NCI-H2227 (cell line): ENCODE data around the gene STARD7.
"Not testable (repeated sequence)": the region's sequence is repeated elsewhere in the genome, so short reads cannot be mapped to it uniquely, and the experiment has no call there.

Experiments used
- DNase-seq: peaks from one replicate; lab custom pipeline; 2025; ENCODE audit not compliant: unreplicated experiment; lab: John Stamatoyannopoulos, UW

The STARD7 gene

DNA sequence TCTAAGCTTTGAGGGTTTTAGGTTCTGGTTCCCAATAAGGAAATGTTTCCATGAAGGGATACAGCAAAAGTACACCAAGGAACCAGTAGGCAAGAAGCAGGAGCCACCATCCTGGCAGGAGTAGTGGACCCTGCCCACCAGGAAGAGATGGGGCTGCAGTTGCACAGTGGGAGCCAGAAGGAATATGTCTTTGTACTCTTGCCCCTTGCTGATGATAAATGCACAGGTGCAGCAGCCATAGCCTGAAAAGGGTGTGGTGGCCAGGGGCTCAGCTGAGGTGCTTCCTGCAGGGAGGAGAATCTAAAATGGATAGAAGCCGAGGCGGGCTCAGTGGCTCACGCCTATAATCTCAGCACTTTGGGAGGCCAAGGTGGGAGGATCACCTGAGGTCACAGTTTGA lies 29.6 kb upstream of the STARD7 start:
- DNase-seq = no peak

GRCh38 chr2:96236882-96237281 lies 28.3 kb upstream of the STARD7 start:
- no peak for DNase-seq

DNA sequence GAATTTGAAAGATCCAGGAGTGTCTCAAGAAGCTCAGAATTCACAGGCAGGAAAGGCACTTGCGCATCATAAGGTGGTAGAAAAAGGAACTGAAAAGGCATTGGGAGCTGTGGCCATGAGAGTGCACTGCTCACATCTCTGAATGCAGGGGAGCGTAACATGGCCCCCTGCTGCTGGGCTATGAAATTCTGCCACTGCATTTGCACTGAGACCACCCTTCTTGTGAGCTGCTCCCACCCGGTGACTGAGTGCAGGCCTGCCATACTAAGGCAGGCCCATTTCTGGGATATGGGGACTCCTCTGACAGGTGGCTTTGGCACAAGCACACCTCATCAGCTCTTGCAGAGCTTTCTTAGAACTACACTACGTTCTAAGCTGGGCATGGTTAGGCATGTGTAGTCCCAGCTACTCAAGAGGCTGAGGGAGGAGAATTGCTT lies 25.3 kb upstream of the STARD7 start:
- no peak for DNase-seq

GRCh38 chr2:96233436-96233835 lies 24.8 kb upstream of the STARD7 start:
- no peak for DNase-seq

DNA sequence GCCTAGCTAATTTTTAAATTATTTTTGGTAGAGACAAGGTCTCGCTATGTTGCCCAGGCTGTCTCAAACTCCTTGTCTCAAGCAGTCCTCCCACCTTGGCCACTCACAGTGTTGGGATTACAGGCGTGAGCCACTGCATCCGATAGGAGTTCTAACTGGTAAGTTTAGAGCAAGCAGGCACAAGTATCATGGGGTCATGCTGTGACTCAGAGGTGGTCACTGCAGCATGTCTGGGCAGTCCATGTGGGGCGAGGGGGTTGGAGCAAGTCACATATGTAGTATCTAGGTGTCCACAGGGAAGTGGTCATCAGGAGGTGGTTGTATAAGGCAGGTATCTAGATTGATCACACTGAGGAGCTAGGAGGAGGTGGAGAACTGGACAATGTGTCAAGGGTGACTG lies 22.7 kb upstream of the STARD7 start:
- DNase-seq = no peak

GRCh38 chr2:96225016-96225533 lies 16.4 kb upstream of the STARD7 start:
- DNase-seq = no peak

GRCh38 chr2:96221106-96221505 lies 12.5 kb upstream of the STARD7 start:
- DNase-seq = not testable (repeated sequence)

DNA sequence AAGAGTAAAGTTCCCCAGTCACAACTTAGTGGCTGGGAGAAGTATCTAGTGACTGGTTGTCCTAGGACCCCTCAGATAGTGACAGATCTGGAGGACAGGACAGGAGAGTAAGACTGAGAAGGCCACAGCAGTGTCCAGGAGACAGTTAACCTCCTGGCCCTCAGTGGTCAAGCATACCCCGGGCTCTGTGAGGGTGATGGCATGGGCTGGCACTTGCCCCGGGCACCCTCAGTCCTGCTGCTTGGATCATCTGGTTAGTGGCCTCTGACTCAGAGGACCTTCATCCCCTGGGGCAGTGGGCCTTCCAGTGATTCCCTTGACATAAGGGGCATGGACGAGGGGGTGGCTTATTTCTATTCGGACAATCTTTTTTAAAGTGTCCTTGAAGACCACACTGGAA lies 11.3 kb upstream of the STARD7 start:
- not testable (repeated sequence) for DNase-seq

- no peak for DNase-seq
Measured at GRCh38 chr2:96218508-96219131, 10.0 kb upstream of the STARD7 start.

GRCh38 chr2:96214554-96214953 lies 5.9 kb upstream of the STARD7 start:
- DNase-seq = no peak

GRCh38 chr2:96213379-96213778 lies 4.8 kb upstream of the STARD7 start:
- no peak for DNase-seq

DNA sequence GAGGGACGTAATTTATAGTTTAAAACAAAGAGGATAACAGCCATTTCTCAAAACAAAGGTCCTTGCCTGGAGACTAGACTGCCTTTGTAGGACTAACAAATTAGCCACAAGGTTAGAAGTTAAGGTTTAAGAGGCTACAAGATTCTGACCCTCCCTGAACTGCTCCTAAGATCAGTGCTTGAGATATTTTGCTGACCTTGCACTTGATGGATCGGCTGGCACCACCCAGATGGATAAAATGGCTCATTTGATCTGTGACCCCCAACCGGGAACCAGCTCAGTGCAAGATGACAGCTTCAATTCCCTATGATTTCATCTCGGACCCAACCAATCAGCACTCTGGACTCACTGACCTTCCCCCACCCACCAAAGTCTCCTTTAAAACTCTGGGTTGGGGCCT lies 3.7 kb upstream of the STARD7 start:
- DNase-seq = no peak

- DNase-seq = no peak
Measured at GRCh38 chr2:96209729-96210085, 1.1 kb upstream of the STARD7 start.

- no peak for DNase-seq
Measured at GRCh38 chr2:96209011-96209728, 543 bp upstream of the STARD7 start.

DNA sequence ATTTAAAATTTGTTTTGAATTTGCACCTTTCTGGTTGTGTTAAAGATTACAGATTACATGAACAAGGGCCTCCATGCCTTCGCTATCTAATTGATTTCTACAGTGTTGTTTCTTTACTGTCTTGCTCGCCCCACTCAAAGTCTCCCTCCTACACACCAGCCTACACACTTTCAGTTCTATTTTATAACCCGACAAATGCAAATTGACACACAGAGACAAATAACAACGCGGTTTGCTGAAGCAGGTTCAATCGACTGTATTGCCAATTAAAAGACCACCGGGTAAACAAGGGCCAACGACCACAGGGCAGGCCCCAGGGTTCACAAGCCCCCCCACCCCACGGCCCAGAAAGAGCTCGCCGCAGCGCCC lies 869 bp downstream of the STARD7 start:
- no peak for DNase-seq

- no peak for DNase-seq
Measured at GRCh38 chr2:96207073-96207773, 1.4 kb downstream of the STARD7 start.

- DNase-seq = no peak
Measured at GRCh38 chr2:96205888-96206287, 2.7 kb downstream of the STARD7 start.

- peak; percentile 60 for DNase-seq
Measured at GRCh38 chr2:96204836-96205624, 3.6 kb downstream of the STARD7 start.

DNA sequence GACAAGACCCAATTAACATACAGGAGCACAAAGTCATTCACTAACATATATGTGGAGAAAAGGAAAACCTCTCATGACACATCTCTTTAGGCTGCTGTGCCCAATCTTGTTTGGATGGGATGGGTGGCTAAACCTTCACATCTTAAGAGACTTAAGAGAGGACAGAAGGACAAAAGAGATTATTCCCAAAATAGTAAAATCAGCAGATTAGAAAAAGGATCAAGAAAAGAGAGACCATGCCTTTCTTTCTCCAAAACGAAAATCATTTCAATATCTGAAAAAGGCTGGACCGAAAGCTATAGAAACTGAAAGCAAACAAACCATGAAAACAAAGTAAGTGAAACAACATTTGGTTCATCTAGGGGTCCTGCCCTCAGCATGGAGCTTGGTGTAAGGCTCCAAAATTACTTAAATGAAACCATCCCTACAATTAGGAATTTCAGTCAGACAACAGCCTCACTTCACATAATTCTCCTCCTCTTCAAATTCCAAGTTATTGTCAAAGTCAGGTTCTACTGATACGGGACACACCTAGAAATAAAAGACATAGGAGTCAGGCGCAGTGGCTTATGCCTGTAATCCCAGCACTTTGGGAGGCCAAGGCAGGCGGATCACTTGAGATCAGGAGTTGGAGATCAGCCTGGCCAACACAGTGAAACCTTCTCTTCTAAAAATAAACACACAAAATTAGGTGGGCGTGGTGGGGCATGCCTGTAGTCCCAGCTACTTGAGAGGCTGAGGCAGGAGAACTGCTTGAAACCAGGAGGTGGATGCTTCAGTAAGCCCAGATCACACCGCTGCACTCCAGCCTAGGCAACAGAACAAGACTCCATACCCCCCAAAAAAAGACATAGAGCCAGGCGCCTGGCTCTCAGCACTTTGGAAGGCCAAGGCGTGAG lies 5.2 kb downstream of the STARD7 start:
- DNase-seq = no peak

GRCh38 chr2:96202152-96202854 lies 6.3 kb downstream of the STARD7 start:
- no peak for DNase-seq
